WTC11 (cell line): ENCODE measurements around the gene TPGS2. TPM values are rescaled to one million over a fixed set of nuclear protein-coding genes. Genes with fewer than 3 reads are reported as not detected.

Experiments
- ATAC-seq: fragments of 200-7000 bp; cut with Tn5 transposase; 2 replicates; pipeline ENCODE4 v1.10.0; 2021; ENCODE audit warnings: mild to moderate bottlenecking, moderate library complexity
- CTCF ChIA-PET: fragments of 300-600 bp; sonication (Branson Sonifier 250); formaldehyde crosslinking; loops from one replicate; lab custom pipeline; 2021; ENCODE audit warnings: antibody characterized with exemption; lab: Charles Lee
- POLR2A ChIA-PET: fragments of 350-600 bp; sonication (Branson Sonifier 250); formaldehyde crosslinking; loops from one replicate; lab custom pipeline; 2021; ENCODE audit warnings: antibody characterized with exemption; lab: Charles Lee
- DNase-seq: peaks from one replicate; pipeline ENCODE4 v3.0.0; 2021; ENCODE audit warnings: low spot score
- H3K27ac Mint-ChIP-seq: 2 replicates; pipeline ENCODE4 v1.8.0; 2021; ENCODE audit warnings: mixed read lengths
- H3K27me3 Mint-ChIP-seq: 2 replicates; pipeline ENCODE4 v1.8.0; 2021; ENCODE audit warnings: low read depth, mild to moderate bottlenecking, moderate library complexity, mixed read lengths
- H3K36me3 Mint-ChIP-seq: 2 replicates; pipeline ENCODE4 v1.8.0; 2021; ENCODE audit warnings: mixed read lengths
- H3K4me1 Mint-ChIP-seq: 2 replicates; pipeline ENCODE4 v1.8.0; 2022; ENCODE audit warnings: mixed read lengths
- H3K4me3 Mint-ChIP-seq: 2 replicates; pipeline ENCODE4 v1.8.0; 2021; ENCODE audit warnings: mild to moderate bottlenecking, moderate library complexity, mixed read lengths
- H3K9me3 Mint-ChIP-seq: 2 replicates; pipeline ENCODE4 v1.8.0; 2021; ENCODE audit warnings: mixed read lengths
- AR ChIP-seq: fragments of 250-450 bp; sonication (Bioruptor Pico); IDR thresholded peaks from 2 replicates; pipeline ENCODE4 v1.9.0; 2021; ENCODE audit warnings: mild to moderate bottlenecking
- ATF1 ChIP-seq: sonication (generic); formaldehyde crosslinking; IDR thresholded peaks from 2 replicates; pipeline ENCODE4 v1.8.1; 2023; ENCODE audit warnings: mild to moderate bottlenecking, moderate library complexity, missing genetic modification reagents
- E2F1 ChIP-seq: sonication (generic); formaldehyde crosslinking; IDR thresholded peaks from 2 replicates; pipeline ENCODE4 v1.8.0; 2022; ENCODE audit warnings: mild to moderate bottlenecking, missing genetic modification reagents
- ELF4 ChIP-seq: sonication (generic); formaldehyde crosslinking; IDR thresholded peaks from 2 replicates; pipeline ENCODE4 v1.8.1; 2022; ENCODE audit warnings: low read depth, mild to moderate bottlenecking, moderate library complexity, missing genetic modification reagents
- ERG ChIP-seq: fragments of 250-450 bp; sonication (Bioruptor Pico); IDR thresholded peaks from 2 replicates; pipeline ENCODE4 v1.8.0; 2021; ENCODE audit warnings: mild to moderate bottlenecking
- ESRRA ChIP-seq: sonication (generic); formaldehyde crosslinking; IDR thresholded peaks from 2 replicates; pipeline ENCODE4 v1.8.1; 2022; ENCODE audit warnings: mild to moderate bottlenecking, missing genetic modification reagents, borderline replicate concordance
- FOXP1 ChIP-seq: sonication (generic); formaldehyde crosslinking; IDR thresholded peaks from 2 replicates; pipeline ENCODE4 v1.8.0; 2022; ENCODE audit warnings: missing genetic modification reagents, mild to moderate bottlenecking, moderate library complexity, borderline replicate concordance
- KAT7 ChIP-seq: sonication (generic); formaldehyde crosslinking; IDR thresholded peaks from 2 replicates; pipeline ENCODE4 v1.8.1; 2023; ENCODE audit warnings: missing genetic modification reagents, mild to moderate bottlenecking, borderline replicate concordance
- NFYB ChIP-seq: sonication (generic); formaldehyde crosslinking; conservative IDR thresholded peaks from 2 replicates; pipeline ENCODE4 v1.8.0; 2022; ENCODE audit warnings: low read depth, missing genetic modification reagents
- NR2C2 ChIP-seq: sonication (generic); formaldehyde crosslinking; IDR thresholded peaks from 2 replicates; pipeline ENCODE4 v1.8.0; 2022; ENCODE audit warnings: mild to moderate bottlenecking, missing genetic modification reagents
- RELA ChIP-seq: sonication (generic); formaldehyde crosslinking; IDR thresholded peaks from 2 replicates; pipeline ENCODE4 v1.8.1; 2022; ENCODE audit warnings: missing genetic modification reagents, mild to moderate bottlenecking, borderline replicate concordance
- STAT6 ChIP-seq: sonication (generic); formaldehyde crosslinking; conservative IDR thresholded peaks from 2 replicates; pipeline ENCODE4 v1.8.1; 2023; ENCODE audit warnings: mild to moderate bottlenecking, low read depth, missing genetic modification reagents, moderate library complexity
- TCF7 ChIP-seq: sonication (generic); formaldehyde crosslinking; IDR thresholded peaks from 2 replicates; pipeline ENCODE4 v1.8.0; 2022; ENCODE audit warnings: mild to moderate bottlenecking, low read depth, missing genetic modification reagents, moderate library complexity
- ZBTB21 ChIP-seq: sonication (generic); formaldehyde crosslinking; IDR thresholded peaks from 2 replicates; pipeline ENCODE4 v1.8.1; 2023; ENCODE audit warnings: mild to moderate bottlenecking, missing genetic modification reagents, borderline replicate concordance
- ZNF138 ChIP-seq: sonication (generic); formaldehyde crosslinking; conservative IDR thresholded peaks from 2 replicates; pipeline ENCODE4 v1.8.1; 2022; ENCODE audit warnings: mild to moderate bottlenecking, moderate library complexity, missing genetic modification reagents
- ZNF219 ChIP-seq: sonication (generic); formaldehyde crosslinking; IDR thresholded peaks from 2 replicates; pipeline ENCODE4 v1.8.0; 2023; ENCODE audit warnings: missing genetic modification reagents, mild to moderate bottlenecking, borderline replicate concordance
- ZNF263 ChIP-seq: sonication (generic); formaldehyde crosslinking; IDR thresholded peaks from 2 replicates; pipeline ENCODE4 v1.8.1; 2022; ENCODE audit warnings: low read depth, mild to moderate bottlenecking, moderate library complexity, missing genetic modification reagents
- ZNF423 ChIP-seq: fragments of 250-450 bp; sonication (Bioruptor Pico); IDR thresholded peaks from 2 replicates; pipeline ENCODE4 v2.1.2; 2022; ENCODE audit warnings: mild to moderate bottlenecking, moderate library complexity
- ZNF425 ChIP-seq: fragments of 250-450 bp; sonication (Bioruptor Pico); conservative IDR thresholded peaks from 2 replicates; pipeline ENCODE4 v1.9.0; 2021; ENCODE audit warnings: mild to moderate bottlenecking
- ZNF512 ChIP-seq: sonication (generic); formaldehyde crosslinking; IDR thresholded peaks from 2 replicates; pipeline ENCODE4 v1.8.1; 2022; ENCODE audit warnings: missing genetic modification reagents, borderline replicate concordance
- total RNA-seq: library from RNA; stranded (reverse); gene quantifications from 3 replicates; pipeline ENCODE4 v1.2.3, GENCODE V29; 2021

The TPGS2 gene
- total RNA-seq, 1 experiment from 2014 or later, result 96.9 TPM

GRCh38 chr18:36783792-36784191, 45.0 kb downstream of the TPGS2 start:
- H3K27me3 Mint-ChIP-seq, result no peaks in the 10 kb centered on the region
- H3K9me3 Mint-ChIP-seq, result no peaks in the 10 kb centered on the region
- no peak for ATAC-seq
- TF ChIP-seq ZNF263 (CRISPR knock-in tag), result no peak
- no peak for TF ChIP-seq E2F1 (CRISPR knock-in tag)
- TF ChIP-seq NFYB, result no peak
- no peak for TF ChIP-seq ZBTB21 (CRISPR knock-in tag)
- no peak for TF ChIP-seq TCF7 (CRISPR knock-in tag)
- TF ChIP-seq NR2C2 (CRISPR knock-in tag), result no peak
- no peak for TF ChIP-seq ATF1 (CRISPR knock-in tag)
- no peak for TF ChIP-seq KAT7 (CRISPR knock-in tag)
- TF ChIP-seq STAT6, result no peak
- TF ChIP-seq ERG (CRISPR knock-in tag), result no peak
- TF ChIP-seq AR (CRISPR knock-in tag), result no peak
- no peak for TF ChIP-seq ELF4 (CRISPR knock-in tag)
- no peak for TF ChIP-seq FOXP1 (CRISPR knock-in tag)
- TF ChIP-seq ZNF423 (CRISPR knock-in tag), result no peak
- TF ChIP-seq ESRRA (CRISPR knock-in tag), result no peak
- TF ChIP-seq ZNF219 (CRISPR knock-in tag), result no peak
- TF ChIP-seq ZNF138 (CRISPR knock-in tag), result no peak
- no peak overlapping the region for H3K4me3 Mint-ChIP-seq
- POLR2A ChIA-PET, result interaction anchor here (0.6 kb wide), 1 partner anchor 832 kb away, joined by 5 read pairs; no protein-coding TSS in a partner anchor
- no peaks in the 10 kb centered on the region for H3K36me3 Mint-ChIP-seq
- H3K4me1 Mint-ChIP-seq, result 0 out of 2 replicates have a peak, but pooled peaks cover 4% of the 10 kb centered on the region
- CTCF ChIA-PET, result no interaction called here
- H3K27ac Mint-ChIP-seq, result no peak overlapping the region
- DNase-seq, result no peak

- no peak for TF ChIP-seq ZNF512
- no peak for TF ChIP-seq ZNF425 (CRISPR knock-in tag)
- TF ChIP-seq FOXP1 (CRISPR knock-in tag), result no peak
- TF ChIP-seq ESRRA (CRISPR knock-in tag), result no peak
- no peak for TF ChIP-seq RELA (CRISPR knock-in tag)
- TF ChIP-seq STAT6, result no peak
- DNase-seq, result no peak
- Mint-ChIP-seq H3K27ac (no peak overlapping the region), H3K4me3 (no peak overlapping the region), H3K4me1 (0 out of 2 replicates have a peak, but pooled peaks cover 4% of the 10 kb centered on the region), H3K27me3 (no peaks in the 10 kb centered on the region), H3K9me3 (no peaks in the 10 kb centered on the region), H3K36me3 (no peaks in the 10 kb centered on the region)
- CTCF ChIA-PET, result no interaction called here
- no peak for ATAC-seq
- POLR2A ChIA-PET, result no interaction called here
Observed at GRCh38 chr18:36782710-36783109, 46.1 kb downstream of the TPGS2 start.
